Endometrium (tissue), 2 donors: Measurements from ENCODE around the gene SGF29.
"Not testable (repeated sequence)": the region's sequence is repeated elsewhere in the genome, so short reads cannot be mapped to it uniquely, and the experiment has no call there.

Experiments used
- FAIRE-seq: peaks from 2 replicates; lab custom pipeline; 2012; peaks lifted over from hg19 to GRCh38; lab: Jason Lieb, UNC
- donor health status: control.
- donor health status: control.

SGF29 gene

GRCh38 chr16:28532940-28533647 is 20.6 kb upstream of the SGF29 start:
- FAIRE-seq, result no peak

GRCh38 chr16:28534542-28535373 is 19.0 kb upstream of the SGF29 start:
- FAIRE-seq, result no peak

DNA sequence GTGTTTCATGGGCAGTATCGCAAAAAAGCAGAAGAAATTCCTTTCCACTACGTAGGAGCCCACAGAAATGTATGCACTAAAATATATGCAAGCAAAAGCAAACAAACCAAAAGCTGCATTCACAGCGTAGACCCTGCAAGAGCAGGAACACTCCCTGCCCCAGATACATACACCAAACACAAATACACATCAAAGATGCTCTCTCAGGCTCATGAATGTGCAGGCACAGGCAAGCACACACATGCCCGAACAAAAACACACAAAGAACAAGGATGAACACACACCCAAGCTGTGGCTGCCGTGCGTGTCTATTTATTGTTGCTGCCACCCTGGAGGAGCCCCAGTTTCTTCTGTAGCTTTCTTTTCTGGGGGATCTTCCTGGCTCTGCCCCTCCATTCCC is 16.6 kb upstream of the SGF29 start:
- FAIRE-seq, result no peak

- FAIRE-seq, result no peak
Observed at GRCh38 chr16:28537964-28538732, 15.6 kb upstream of the SGF29 start.

- peak; percentile 71 for FAIRE-seq
Observed at GRCh38 chr16:28538733-28539596, 14.8 kb upstream of the SGF29 start, which contains the start of gene NUPR1. TSS of gene NUPR1 (minus strand) at chr16:28538974. CDS start at chr16:28538907, 67 bp downstream.

DNA sequence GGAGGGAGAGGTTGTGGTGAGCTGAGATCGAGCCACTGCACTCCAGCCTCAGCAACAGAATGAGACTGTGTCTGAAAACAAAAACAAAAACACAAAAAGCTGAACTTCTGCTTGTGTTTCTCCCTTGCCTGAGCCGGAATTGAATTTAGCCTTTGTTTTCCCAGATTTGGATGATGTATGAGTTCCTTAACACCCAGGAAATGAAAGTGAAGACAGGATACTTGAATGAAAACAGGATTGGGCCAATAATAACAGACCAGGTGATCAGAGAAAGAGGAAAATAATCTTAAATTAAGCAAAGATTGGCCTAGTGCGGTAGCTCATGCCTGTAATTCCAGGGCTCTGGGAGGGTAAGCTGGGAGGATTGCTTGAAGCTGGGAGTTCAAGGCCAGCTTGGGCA is 13.4 kb upstream of the SGF29 start:
- no peak for FAIRE-seq

DNA sequence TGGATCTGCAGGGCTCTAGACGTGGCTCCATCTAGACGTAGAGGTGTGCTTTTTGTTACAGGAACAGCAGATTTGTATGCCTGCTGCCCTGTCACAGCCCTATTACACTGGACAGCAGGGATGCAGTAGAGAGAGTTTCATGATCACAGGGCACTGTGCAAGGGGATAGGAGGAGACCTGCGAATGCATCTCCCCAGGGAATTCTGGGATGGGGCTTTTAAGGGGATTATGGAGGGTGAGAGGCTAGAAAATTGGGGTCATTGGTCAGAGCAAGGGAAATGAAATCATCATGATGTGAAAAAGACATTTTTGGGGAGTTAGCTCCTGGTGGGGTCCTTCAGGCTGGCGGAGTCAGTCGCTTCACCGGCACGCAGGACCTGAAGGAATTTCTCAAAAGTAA is 11.1 kb upstream of the SGF29 start:
- no peak for FAIRE-seq

DNA sequence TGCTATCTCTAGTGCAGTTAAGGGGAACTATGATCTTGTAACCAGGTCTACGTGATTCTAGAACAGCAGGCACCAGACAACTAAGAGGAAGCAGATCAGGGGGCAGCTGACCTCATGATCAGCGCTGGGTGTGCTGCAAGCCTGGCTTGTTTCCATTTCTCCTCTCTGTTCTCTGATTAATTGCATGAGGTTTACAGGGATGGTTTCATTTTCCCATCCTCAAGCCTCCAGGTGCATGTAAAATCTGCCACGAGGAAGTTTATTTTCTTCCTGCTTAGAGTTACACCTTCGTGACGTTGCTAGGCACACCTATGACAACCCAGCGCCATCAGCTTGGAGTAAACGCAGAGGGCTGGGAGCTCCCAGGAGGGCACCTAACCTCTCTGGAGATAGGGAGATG is 10.6 kb upstream of the SGF29 start:
- FAIRE-seq, result no peak

DNA sequence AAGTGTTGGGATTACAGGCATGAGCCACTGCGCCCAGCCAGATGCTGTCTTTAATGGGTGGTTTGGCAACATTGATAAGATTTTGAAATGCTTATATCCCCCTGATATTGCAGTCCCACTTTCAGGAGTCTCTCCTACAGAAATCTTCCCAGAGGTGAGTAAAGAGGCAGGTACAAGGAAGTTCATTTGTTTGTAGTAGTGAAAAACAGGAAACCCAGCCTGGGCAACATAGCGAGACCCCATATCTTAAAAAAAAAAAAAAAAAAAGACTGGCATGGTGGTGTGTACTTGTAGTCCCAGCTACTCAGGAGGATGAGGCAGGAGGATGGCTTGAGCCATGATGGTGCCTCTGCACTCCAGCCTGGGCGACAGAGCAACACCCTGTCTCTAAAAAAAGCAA is 8.7 kb upstream of the SGF29 start:
- no peak for FAIRE-seq

DNA sequence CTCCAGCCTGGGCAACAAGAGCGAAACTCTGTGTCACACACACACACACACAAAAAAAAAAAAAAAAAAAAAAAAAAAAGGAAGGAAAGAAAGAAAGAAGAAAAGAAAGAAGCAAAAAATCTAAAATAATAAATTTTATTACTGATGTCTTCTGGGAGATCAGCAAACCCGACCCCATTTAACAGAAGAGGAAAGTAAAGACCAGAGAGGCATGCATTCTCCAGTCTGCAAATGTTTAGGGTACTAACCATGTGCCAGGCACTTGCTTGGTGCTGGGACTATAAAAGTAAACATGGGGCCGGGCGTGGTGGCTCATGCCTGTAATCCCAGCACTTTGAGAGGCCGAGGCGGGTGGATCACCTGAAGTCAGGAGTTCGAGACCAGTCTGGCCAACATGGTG is 7.8 kb upstream of the SGF29 start:
- FAIRE-seq, result not testable (repeated sequence)

DNA sequence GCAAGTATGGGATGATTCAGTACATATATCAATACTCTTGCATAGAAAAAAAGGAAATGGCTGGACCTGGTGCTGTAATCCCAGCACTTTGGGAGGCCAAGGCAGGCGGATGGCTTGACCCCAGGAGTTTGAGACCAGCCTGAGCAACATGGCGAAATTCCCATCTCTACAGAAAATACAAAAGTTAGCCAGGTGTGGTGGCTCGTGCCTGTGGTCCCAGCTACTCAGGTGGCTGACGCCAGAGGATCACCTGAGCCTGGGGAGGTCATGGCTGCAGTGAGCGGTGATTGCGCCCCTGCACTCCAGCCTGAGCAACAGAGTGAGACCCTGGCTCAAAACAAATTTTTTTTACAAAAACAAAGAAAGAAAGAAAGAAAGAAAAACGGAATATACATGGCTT is 7.1 kb upstream of the SGF29 start:
- FAIRE-seq, result no peak

DNA sequence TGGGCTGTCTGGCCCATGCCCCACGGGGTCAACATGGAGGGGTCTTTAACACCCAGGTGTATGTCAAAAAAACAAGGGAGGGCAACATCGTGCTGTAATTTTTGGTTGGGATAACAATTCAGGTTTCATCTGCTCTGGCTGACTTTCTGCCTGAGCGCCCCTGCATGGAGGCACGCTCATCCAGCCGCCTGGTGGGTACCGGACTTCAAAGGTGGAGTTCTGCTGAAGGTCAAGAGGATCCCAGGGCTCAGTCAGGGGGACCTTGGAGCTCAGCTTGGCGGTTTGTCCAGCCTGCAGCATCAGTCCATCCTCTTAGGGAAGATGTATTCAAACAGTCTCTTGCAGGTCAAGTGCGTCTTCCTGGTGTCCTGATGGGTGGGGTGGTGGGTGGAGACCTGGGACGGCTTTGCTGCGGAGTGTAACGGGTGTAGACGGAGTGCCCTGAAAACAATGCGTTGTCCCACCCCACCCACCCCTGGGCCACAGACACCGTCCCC is 5.4 kb upstream of the SGF29 start:
- FAIRE-seq, result no peak

GRCh38 chr16:28549301-28549899 is 4.3 kb upstream of the SGF29 start:
- peak; percentile 46 for FAIRE-seq

GRCh38 chr16:28554634-28555423 is 1.1 kb downstream of the SGF29 start:
- no peak for FAIRE-seq

DNA sequence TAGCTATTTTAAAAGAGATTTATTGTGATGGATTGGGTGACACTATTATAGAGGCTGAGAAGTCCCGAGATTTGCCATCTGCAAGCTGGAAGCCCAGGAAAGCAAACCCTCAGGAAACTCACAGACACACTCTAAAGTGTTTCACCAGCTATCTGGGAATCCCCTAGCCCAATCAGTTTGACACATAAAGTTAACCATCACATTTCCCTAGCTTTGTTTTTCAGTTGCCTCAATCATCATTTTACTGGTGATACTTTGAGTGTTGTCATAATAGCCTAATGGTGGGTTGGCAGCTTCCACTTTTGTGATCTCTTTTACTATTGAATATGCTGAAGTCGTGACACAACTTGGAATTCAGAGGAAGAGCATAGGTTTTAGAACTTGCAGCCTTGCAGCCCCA is 1.8 kb downstream of the SGF29 start:
- FAIRE-seq, result no peak

GRCh38 chr16:28556914-28557320 is 3.2 kb downstream of the SGF29 start:
- FAIRE-seq, result no peak

- FAIRE-seq, result no peak
Observed at GRCh38 chr16:28558456-28558855, 4.7 kb downstream of the SGF29 start.

GRCh38 chr16:28561557-28562187 is 8.0 kb downstream of the SGF29 start:
- no peak for FAIRE-seq

DNA sequence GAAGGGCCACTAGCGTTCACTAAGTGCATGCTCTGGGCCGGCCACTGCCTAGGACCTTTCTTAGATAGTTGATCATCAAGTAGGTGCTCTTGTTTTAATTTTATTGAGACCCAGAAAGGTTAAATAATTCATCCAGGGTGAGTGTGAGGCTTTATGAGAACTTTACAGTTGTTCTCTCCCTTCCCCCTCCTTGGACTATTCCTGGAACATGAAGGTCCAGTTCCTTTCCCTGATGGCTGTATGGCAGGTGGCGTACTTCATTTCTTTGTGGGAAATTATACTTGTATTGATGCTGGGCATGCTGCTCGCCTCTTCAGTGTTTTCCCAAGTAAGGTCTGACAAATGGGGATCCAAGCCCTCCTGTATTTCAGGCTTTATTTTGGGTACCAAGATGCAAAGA is 8.5 kb downstream of the SGF29 start:
- no peak for FAIRE-seq

DNA sequence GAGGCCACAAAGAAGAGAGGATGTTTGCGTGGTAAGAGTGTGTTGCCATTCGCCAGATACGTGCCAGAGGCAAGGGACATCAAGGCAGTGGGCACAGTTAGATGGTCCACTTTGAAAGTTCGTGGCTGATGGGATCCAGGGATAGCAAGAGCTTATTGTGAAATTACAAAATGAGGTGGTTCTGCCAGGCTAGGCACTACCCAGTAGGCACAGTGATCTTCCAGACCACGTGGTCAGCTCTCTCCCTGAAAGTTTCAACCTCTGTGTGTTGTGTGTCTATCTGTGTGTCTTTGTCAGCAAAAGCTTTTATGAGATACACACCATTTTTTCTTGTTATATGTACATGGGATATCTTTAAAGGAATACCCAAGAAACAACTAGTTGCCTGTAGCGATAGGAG is 9.5 kb downstream of the SGF29 start:
- FAIRE-seq, result no peak
